ELF-1 (cell line): ENCODE measurements around the gene COQ6.
"Not testable (repeated sequence)": the region's sequence is repeated elsewhere in the genome, so short reads cannot be mapped to it uniquely, and the experiment has no call there.

Source experiments
- DNase-seq: peaks from one replicate; pipeline ENCODE4 v3.0.0-alpha.2; 2016; ENCODE audit warnings: low read depth, low spot score

COQ6 gene

DNA sequence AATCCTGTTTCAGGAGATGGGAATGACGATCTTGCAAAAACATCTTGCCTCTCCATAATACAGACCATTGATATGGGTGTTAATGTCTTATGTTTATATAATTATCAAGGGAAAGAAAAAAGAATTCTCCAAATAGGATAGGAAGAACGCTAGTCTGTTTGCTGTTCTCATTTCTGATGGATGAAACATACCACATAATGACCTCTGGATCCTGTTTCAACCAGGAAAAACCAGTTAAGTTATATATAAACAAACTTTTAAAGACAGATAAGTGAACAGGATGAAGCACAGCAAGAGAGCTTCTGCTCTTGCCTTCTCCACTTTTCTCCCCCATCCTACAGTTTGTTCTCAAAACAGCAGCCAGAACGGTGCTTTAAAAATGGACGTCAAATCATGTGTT is 27.8 kb downstream of the COQ6 start:
- no peak for DNase-seq

DNA sequence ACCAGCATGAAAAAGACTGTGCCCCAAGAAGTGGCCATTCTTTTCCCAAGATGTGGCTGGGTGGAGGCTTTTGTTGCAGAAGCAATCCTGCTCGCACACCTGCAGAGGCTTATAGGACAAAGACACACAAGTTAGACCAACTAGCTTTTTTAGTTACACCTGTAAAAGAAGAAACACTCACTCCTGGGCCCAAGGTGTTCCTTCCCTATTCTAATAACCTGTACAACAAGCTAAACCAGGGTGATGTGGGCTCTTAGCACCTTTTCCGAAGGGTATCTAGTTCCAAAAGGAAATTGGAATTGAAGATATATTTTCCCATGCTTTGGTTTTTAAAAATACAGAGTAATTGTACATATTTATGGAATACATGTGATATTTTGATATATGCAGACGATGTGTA is 38.0 kb downstream of the COQ6 start:
- no peak for DNase-seq

DNA sequence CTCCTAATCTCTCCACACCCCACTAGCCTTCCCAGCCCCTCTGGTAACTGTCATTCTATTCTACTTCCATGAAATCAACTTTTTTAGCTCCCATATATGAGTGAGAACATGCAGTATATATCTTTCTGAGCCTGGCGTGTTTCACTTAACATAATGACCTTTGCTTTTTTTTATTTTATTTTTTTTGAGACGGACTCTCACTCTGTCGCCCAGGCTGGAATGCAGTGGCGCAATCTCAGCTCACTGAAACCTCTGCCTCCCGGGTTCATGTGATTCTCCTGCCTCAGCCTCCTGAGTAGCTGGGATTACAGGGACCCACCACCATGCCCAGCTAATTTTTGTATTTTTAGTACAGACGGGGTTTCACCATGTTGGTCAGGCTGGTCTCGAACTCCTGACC is 38.6 kb downstream of the COQ6 start:
- not testable (repeated sequence) for DNase-seq

DNA sequence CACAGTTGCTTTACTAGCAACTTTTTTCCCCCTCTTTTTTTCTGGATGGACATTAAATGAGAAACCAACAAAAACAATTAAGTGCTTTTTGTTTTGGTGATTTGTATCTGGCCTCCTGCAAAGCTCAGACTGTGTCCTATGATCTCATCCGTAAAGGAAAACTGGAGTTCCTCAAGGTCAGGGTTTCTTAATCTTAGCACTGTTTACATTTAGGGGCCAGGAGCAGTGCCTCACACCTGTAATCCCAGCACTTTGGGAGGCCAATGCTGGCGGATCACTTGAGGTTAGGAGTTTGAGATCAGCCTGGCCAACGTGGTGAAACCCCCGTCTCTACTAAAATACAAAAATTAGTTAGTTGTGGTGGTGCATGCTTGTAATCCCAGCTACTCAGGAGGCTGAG is 41.0 kb downstream of the COQ6 start:
- no peak for DNase-seq

DNA sequence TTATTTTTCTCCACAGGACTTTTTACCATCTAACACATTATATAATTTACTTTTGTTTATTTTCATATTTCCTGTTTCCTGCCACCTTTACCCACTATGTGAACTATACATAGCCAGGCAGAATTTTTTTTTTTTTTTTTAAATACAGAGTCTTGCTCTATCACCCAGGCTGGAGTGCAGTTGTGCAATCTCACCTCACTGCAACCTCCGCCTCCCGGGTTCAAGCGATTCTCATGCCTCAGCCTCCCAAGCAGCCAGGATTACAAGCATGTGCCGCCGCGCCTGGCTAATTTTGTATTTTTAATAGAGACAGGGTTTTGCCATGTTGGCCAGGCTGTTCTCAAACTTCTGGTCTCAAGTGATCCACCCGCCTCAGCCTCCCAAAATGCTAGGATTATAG is 44.8 kb downstream of the COQ6 start:
- DNase-seq, result not testable (repeated sequence)

DNA sequence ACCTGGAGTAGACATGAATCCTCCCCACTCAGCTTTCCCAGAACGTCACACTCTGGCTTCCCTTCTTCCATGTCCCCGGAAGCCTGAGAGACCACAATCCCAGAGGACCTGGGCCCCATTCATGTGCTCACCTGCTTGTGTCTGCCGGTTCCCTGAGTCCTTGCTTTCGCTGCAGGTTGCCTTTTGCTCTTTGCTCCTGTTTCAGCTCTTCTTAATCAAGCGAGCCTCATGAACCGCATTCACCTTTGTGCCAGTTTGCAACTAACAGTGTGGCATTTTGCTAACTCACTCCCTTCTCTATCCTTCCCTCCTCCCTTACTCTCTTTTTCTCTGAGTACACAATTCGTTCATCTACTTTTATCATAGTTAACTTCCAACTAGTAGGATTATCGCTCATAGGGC is 45.9 kb downstream of the COQ6 start:
- no peak for DNase-seq

DNA sequence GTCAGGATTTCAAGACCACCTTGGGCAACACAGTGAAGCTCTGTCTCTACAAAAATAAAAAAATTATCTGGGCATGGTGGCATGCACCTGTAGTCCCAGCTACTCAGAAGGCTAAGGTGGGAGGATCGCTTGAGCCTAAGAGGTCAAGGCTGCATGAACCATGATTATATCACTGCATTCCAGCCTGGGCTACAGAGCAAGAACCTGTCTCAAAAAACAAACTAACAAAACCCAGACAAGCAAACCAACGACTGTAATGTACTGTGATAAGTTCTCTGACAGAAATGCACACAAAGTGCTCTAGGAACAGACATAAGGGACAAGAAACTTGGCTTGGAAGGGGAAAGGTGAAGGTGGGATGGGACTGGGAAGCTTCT is 46.6 kb downstream of the COQ6 start:
- no peak for DNase-seq

DNA sequence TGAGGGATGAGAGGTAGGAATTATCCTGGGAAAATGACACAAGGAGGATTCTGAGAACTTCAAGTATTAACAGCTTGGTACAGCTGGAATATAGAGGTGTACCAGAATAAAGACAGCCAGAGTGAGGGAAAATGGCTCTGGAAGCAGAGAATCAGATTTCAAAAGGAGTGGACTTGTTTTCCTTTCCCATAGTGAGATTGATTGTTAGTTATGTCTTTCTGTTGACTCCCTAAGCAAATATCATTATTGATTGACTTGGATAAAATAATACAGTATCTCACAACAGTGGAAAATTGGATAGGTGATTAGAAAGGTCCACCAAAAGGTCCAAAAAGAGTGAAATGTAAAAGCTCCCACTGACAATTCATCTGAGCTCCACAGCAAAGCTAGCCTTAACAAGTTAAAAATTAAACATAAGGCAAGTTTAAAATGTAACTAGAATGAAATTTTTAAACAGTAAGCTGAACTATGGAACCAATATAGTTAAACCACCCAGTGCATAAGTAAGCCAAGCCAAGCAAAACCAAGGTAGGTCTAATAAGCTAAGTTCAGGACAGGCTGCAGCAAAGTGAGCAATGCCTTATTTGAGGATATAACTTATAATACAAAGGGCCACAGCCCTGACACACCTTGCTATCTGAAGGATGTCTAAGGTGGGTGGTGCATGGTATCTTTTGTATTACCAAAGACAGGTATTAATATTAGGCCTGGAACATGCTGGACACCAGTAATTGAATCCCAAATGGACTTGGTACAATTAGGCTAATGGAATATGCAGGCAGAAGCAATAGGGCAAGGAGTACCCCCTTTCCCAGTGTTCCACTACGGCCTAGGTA is 47.2 kb downstream of the COQ6 start:
- no peak for DNase-seq

DNA sequence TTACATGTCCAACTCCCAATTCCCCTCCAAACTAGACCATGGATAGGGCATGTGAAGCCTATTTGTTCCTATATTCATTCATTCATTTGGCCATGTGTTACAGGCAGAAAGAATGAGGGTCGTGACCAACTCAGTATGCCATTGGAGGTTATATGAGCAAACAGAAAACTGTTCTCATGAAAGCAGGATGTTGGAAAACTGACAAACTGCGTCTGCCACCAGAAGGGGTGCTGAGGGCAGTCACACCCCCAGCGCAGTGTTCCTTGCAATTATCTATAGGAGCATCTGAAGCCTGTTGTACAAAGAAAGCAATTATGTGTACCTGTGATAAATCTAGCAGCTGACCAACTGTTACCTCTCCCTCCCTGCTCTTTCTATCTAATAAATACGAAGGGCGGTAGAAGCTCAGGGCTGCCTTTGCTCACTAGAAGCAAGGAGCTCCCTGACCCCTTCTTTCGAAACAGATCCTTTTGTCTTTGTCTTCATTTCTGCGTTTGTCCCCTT is 47.9 kb downstream of the COQ6 start:
- DNase-seq, result no peak

DNA sequence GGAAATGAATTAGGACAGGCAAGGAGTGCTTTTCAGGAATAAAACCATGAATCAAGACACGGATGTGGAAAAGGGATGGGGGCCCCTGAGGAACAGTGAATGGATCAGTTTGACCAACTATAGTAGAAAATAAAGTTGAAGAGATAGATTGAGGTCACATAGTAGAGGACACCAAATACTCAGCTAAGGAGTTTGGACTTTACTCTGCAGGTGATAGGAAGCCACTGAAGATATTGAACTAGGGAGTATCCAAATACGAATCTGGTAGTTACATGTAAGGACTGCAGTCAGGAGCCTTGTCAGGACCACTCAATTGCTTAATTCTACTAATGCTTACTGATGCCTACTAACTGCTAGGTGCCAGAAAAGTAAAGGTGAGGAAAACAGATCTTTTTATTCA is 48.6 kb downstream of the COQ6 start:
- no peak for DNase-seq

DNA sequence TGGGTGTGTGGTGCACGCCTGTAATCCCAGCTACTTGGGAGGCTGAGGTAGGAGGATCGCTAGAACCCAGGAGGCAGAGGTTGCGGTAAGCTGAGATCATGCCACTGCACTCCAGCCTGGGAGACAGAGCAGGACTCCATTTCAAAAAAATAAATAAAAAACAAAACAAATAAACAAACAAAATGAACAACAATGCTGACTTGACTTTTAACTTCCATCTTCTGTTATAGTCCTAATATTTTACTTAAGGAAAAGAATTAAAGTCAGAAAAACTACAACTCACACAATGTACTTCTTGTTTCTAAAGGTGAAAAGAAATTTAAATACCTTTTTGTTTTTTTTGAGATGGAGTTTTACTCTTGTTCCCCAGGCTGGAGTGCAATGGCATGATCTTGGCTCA is 55.6 kb downstream of the COQ6 start:
- DNase-seq, result not testable (repeated sequence)

DNA sequence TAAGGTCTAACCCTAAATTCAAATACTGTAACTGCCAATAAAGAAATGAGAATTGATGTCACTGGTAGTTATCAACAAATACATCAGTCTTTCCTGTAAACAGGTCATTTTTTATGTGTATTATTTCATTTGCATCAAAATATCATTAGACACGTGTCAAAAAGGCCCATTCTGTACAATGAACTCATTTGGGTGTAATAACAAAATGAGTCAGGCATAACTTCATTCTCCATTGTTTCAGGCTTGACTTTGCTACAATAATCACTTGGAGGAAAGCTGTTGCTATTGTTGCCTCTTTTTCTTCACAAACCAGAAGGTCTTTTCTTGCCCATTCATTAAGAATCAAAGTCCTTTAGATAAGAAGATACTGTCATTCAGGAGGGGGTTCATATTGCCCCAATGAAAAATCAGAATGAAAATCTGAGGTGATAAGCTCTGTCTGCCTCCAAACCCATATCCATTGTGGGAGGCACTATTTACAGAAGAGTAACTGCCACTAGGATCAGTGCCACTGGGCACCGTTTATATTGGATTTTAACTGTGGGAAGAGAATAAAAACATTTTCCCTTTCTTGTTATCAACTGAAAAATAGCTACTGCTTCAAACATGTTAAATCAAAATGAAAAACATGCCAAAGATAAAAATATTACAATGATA is 58.9 kb downstream of the COQ6 start:
- no peak for DNase-seq
